Measurements from ENCODE around the gene ZNF511. TPM values are rescaled to one million over a fixed set of nuclear protein-coding genes. Genes with fewer than 3 reads are reported as not detected.
A peak's percentile ranks its signal among the peaks of the same experiment; 100 is the strongest.

Gene ZNF511
- total RNA-seq, 1 donor = 16.8 TPM

DNA sequence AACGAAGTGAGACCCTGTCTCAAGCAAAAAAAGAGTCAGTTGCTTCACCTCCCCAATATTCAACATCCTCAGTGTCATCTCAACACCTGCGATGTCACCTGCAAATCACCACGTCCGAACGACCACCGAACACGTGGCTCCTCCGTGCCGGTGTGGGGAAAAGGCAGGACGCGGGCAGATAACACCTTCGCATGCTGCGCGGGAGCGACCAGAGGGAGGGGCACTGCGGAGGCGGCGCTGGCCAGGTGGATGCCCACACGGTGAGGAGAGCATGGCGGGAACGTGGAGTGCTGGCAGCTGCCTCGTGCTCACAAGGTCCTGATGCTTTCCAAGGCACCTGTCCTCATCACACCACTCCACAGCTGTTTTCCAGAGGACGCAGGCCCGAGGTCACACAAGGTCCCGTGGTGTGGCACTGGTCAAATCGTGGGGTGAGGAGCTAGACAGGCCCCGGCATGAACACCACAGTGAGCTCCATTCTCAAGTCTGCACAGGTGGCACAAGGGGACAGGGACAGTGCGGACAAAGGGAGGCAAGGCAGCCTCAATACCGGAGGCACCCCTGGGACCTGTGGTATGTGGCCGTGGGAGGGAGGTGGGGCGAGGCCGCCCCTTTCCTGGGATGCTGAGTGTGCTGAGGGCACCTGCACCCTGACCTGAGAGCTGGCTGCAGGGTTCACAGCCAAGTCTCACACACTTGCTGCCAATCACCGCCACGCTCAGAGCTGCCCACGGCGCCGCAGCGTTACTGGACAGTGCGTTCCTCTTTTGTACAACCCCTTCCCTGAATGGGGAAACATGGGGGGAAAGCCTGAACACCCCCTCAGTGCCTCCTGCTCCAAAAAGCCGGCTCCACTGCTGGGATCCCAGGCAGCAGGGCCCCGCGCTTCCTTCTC lies 13.0 kb upstream of the ZNF511 start:
- no peak overlapping the region for H3K4me3 ChIP-seq (ENCODE audit: low read length)
- H3K27me3 ChIP-seq (ENCODE audit: insufficient read depth, low read length) = no peaks in the 10 kb centered on the region
- H3K4me1 ChIP-seq (ENCODE audit: insufficient read depth, low read length) = peaks cover 25% of the 10 kb centered on the region
- H3K9me3 ChIP-seq (ENCODE audit: low read depth, low read length) = no peaks in the 10 kb centered on the region

DNA sequence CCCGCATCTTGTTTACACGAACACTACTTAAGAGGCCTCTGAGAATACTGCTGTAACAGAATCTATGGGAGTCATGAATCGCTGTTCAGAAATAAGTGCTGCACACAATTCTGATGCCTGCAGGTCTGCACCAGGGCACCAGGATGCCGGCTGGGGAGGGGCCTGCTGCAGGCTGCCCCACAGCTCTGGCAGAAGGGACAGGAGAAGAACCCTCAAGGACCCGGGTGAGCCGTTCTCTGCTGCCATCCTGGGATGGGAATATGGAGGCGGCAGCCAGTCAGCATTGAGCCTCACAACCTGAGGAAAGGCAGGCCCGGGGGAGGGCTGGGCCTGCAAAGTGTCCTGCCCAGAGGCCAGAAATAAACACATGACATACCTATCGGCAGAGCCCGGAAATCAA lies 11.2 kb upstream of the ZNF511 start:
- H3K27me3 ChIP-seq (ENCODE audit: insufficient read depth, low read length) = no peaks in the 10 kb centered on the region
- H3K4me3 ChIP-seq (ENCODE audit: low read length) = no peak overlapping the region
- no peaks in the 10 kb centered on the region for H3K9me3 ChIP-seq (ENCODE audit: low read depth, low read length)
- H3K4me1 ChIP-seq (ENCODE audit: insufficient read depth, low read length) = peaks cover 24% of the 10 kb centered on the region

DNA sequence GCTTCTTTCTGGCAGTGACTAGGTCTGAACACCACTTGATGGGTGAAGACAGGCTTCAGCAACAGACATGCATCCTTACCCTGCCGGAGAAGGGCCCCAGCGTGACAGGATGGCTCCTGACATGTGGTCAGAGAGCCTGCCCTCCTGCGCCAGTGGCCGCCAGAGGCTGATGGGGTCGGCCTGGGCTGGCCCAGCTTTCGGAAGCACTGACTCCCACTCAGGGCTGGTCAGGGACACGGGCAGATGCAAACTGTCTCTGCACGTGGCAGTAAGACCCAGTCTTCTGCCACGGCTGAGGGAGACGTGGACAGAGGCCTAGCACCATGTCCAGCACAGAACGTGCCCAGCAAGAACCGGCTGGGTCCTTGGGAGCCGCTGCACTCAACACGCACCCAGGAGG lies 10.2 kb upstream of the ZNF511 start:
- Histone ChIP-seq H3K4me3 (ENCODE audit: low read length) (no peak overlapping the region), H3K4me1 (ENCODE audit: insufficient read depth, low read length) (peaks cover 14% of the 10 kb centered on the region), H3K27me3 (ENCODE audit: insufficient read depth, low read length) (no peaks in the 10 kb centered on the region), H3K9me3 (ENCODE audit: low read depth, low read length) (no peaks in the 10 kb centered on the region)

DNA sequence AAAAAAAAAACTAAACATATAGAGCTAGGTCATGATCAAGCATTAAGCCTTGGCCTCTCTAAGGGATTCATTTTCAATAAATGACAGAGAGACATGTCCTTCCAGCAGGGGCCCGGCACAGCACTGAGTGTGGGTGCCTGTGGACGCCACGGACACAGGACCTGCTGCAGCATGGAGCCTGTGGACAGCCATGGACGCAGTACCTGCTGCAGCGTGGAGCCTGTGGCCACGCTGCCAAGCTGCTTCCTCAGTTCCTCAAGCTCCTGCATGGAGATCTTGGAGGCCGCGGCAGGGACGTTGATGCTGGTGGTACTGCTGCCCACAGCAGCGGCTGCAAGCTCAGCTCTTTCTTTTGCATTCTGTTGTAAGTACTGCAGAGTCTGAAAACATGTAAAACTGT lies 9.5 kb upstream of the ZNF511 start:
- Histone ChIP-seq H3K4me1 (ENCODE audit: insufficient read depth, low read length) (peaks cover 7% of the 10 kb centered on the region), H3K27me3 (ENCODE audit: insufficient read depth, low read length) (no peaks in the 10 kb centered on the region), H3K9me3 (ENCODE audit: low read depth, low read length) (no peaks in the 10 kb centered on the region), H3K4me3 (ENCODE audit: low read length) (no peak overlapping the region)

DNA sequence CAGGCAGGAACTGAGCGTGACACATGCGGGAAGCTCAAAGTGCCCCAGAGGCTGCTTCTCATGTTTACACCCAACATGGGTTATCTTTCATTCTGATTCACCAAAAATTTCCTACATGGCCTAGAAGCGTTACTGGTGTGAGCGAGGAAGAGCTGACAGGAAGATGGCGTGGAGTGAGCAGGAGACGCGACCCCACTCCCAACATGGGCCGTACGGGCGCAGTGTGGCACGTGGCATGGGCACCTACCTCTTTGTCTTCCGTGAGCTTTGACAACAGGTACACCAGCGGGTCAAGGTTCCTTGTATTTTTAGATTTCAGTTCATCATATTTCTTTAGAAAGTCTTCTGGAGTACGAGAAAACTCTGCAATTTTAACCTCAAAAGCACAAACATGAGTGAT lies 9.0 kb upstream of the ZNF511 start:
- peaks cover 2% of the 10 kb centered on the region for H3K4me1 ChIP-seq (ENCODE audit: insufficient read depth, low read length)
- no peaks in the 10 kb centered on the region for H3K9me3 ChIP-seq (ENCODE audit: low read depth, low read length)
- no peak overlapping the region for H3K4me3 ChIP-seq (ENCODE audit: low read length)
- no peaks in the 10 kb centered on the region for H3K27me3 ChIP-seq (ENCODE audit: insufficient read depth, low read length)

DNA sequence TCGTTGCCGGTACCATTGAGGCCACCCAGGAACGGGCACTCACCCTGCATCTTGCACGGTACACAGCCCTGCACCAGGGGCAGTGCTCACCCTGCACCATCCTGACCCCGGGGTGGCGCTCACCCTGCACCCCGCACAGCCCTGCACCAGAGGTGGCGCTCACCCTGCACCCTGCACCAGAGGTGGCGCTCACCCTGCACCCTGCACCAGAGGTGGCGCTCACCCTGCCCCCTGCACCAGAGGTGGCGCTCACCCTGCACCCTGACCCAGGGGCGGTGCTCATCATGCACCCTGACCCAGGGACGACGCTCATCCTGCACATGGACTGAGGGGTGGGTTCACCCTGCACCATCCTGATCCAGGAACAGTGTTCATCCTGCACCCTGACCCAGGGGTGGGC lies 6.5 kb upstream of the ZNF511 start:
- H3K4me1 ChIP-seq (ENCODE audit: insufficient read depth, low read length) = peaks cover 21% of the 10 kb centered on the region
- H3K27me3 ChIP-seq (ENCODE audit: insufficient read depth, low read length) = no peaks in the 10 kb centered on the region
- H3K9me3 ChIP-seq (ENCODE audit: low read depth, low read length) = no peaks in the 10 kb centered on the region
- H3K4me3 ChIP-seq (ENCODE audit: low read length) = no peak overlapping the region

DNA sequence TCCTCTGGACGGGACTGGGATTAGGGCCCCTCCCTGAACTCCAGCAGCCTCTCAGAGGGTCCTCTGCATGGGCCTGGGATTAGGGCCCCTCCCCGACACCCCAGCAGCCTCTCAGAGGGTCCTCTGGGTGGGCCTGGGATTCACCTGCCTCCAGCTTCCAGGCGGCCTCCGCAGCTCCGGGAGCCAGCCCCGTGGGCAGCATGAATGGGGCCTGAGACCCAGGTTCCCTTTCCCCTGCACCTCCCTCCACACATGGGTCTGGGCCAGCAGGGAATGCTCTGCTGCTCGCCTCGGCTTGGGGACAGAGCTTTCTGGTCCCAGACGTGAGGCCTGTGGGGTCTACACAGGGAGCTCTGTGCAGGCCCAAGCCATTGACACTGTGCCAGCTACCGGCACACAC lies 5.5 kb upstream of the ZNF511 start:
- Histone ChIP-seq H3K9me3 (ENCODE audit: low read depth, low read length) (no peaks in the 10 kb centered on the region), H3K4me3 (ENCODE audit: low read length) (no peak overlapping the region), H3K4me1 (ENCODE audit: insufficient read depth, low read length) (peaks cover 31% of the 10 kb centered on the region), H3K27me3 (ENCODE audit: insufficient read depth, low read length) (no peaks in the 10 kb centered on the region)

DNA sequence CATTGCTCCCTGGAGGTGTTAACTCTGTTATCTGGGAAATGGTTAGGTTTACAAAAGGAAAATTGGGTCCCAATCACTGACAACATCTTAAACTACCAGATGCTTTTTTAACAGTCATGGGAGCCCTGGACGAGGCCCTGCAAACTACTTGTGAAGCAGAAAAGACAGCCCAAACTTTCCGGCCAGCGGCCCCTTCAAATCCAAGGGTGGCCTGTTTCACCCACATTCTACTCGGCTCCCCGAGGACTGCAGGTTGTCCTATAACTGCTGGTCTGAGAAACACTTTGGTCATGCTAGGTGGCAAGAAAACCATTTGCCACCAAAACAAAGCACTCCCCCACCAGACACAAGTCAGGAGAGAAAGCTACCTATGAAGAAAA lies 2.6 kb upstream of the ZNF511 start:
- Histone ChIP-seq H3K27me3 (ENCODE audit: insufficient read depth, low read length) (no peaks in the 10 kb centered on the region), H3K9me3 (ENCODE audit: low read depth, low read length) (no peaks in the 10 kb centered on the region), H3K4me3 (ENCODE audit: low read length) (no peak overlapping the region), H3K4me1 (ENCODE audit: insufficient read depth, low read length) (peaks cover 39% of the 10 kb centered on the region)

DNA sequence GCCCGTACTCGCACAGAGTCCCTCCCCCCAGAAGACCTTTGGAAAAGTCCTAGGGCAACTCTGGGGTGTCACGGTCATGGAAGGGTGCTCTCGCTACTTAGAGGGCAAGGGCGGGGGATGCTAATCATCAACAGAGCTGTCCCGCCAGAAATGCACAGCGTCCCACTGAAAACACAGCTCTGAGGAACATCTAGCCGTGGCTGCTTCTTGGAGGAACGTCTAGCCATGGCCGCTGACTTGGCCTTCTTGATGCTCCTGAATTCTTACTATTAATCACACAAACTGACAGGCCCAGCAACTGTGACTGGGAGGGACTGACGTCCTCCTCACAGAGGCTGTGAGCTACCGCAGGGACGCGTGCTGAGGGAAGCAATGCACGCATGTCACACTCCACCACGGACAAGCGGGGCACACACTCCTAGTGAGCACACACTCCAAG lies 1.8 kb upstream of the ZNF511 start:
- H3K27me3 ChIP-seq (ENCODE audit: insufficient read depth, low read length) = no peaks in the 10 kb centered on the region
- H3K4me3 ChIP-seq (ENCODE audit: low read length) = no peak overlapping the region
- H3K9me3 ChIP-seq (ENCODE audit: low read depth, low read length) = no peaks in the 10 kb centered on the region
- peaks cover 39% of the 10 kb centered on the region for H3K4me1 ChIP-seq (ENCODE audit: insufficient read depth, low read length)

DNA sequence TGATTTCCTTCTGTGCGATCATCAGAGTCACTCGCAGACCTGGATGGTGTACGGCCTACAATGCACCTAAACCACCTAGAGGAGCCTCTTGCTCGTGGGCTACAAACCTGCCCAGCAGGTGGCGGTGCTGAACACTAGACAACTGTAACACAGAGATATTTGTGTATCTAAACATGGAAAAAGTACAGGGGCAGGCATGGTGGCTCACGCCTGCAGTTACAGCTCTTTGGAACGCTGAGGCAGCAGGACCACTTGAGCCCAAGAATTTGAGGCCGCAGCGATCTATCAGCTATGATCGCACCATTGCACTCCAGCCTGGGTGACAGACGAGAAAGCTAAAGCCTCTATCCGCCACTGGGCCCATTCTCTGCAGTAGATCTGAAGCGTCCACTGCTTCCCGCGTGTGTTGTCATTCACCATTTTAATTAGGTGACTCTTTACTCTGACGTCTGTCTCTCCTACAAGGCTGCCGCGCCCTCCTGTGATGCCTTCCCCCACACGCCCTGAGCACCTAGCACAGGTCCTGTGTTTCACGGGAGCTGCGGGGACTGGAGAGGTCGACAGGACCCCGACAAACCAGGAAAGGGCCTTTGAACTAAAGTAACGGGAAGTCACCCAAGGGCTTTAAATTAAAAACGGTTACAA lies 816 bp upstream of the ZNF511 start:
- no peaks in the 10 kb centered on the region for H3K27me3 ChIP-seq (ENCODE audit: insufficient read depth, low read length)
- H3K9me3 ChIP-seq (ENCODE audit: low read depth, low read length) = no peaks in the 10 kb centered on the region
- H3K4me3 ChIP-seq (ENCODE audit: low read length) = peak overlapping the region; percentile 93
- H3K4me1 ChIP-seq (ENCODE audit: insufficient read depth, low read length) = peaks cover 39% of the 10 kb centered on the region

DNA sequence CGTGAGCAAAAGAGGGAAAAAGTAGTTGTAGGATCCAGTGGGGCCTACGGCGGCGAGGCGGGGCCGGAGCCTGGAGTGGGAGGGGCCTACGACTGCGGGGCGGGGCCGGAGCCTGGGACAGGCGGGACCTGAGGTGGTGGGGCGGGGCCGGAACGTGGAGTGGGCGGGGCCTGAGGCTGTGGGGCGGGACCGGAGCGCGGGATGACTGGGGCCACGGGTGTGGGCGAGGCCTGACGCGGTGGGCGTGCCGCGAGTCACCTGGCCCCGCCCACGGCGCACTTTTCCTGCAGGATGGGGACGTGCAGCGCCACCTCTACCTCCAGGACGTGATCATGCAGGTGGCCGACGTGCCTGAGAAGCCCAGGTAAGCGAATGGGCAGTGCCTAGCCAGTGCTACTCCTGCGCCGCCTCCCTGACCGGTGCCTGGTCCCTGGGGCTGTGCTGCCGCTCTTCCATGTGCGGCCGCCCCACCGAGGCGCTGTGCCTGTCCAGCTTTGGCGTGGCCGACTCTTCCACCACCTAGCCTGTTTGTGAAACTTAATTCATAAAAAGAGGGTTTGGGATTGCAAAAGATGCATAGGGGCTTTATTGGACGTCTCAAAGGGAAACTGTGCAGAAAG lies 496 bp downstream of the ZNF511 start:
- Histone ChIP-seq H3K27me3 (ENCODE audit: insufficient read depth, low read length) (no peaks in the 10 kb centered on the region), H3K9me3 (ENCODE audit: low read depth, low read length) (no peaks in the 10 kb centered on the region), H3K4me3 (ENCODE audit: low read length) (peak overlapping the region; percentile 93), H3K4me1 (ENCODE audit: insufficient read depth, low read length) (peaks cover 39% of the 10 kb centered on the region)

DNA sequence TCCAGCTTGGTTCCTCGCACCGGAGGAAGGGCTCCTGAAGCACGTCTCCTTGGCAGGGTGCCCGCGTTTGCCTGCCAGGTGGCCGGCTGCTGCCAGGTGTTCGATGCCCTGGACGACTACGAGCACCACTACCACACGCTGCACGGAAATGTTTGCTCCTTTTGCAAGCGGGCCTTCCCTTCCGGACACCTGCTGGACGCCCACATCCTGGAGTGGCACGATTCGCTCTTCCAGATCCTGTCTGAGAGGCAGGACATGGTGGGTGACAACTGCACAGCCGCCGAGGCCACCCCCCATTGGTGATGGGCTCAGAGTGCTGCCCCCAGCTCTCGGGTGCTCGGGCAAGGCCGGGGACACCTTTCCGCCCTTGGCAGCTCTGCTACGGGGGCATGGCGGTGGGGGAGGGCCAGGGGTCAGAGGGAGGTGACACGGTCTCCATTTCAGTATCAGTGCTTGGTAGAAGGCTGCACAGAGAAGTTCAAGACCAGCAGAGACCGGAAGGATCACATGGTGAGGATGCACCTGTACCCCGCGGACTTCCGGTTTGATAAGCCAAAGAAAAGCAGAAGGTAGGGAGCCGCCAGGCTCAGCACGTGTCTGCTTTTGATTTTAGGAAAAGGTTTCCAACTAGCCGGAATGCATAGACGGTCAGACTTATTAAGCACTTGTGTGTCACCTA lies 1.1 kb downstream of the ZNF511 start:
- no peaks in the 10 kb centered on the region for H3K27me3 ChIP-seq (ENCODE audit: insufficient read depth, low read length)
- no peak overlapping the region for H3K4me3 ChIP-seq (ENCODE audit: low read length)
- H3K4me1 ChIP-seq (ENCODE audit: insufficient read depth, low read length) = peaks cover 39% of the 10 kb centered on the region

DNA sequence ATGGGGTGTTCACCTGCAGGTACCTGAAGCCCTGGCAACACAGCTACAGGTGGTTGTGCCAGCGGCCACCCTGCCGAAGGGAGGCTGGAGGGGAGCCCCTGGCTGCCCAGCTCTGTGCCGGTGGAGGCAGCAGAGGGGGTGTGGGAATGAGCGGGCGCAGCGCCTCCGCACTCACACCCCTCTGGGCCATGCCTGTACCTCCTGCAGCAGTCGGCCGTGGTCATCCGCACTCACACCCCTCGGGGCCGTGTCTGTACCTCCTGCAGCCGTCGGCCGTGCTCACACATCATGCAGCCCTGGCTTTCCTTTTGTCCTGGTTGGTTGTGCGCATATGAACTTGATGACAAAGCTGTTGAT lies 1.7 kb downstream of the ZNF511 start:
- H3K4me3 ChIP-seq (ENCODE audit: low read length) = no peak overlapping the region
- H3K4me1 ChIP-seq (ENCODE audit: insufficient read depth, low read length) = peaks cover 36% of the 10 kb centered on the region
- no peaks in the 10 kb centered on the region for H3K9me3 ChIP-seq (ENCODE audit: low read depth, low read length)
- H3K27me3 ChIP-seq (ENCODE audit: insufficient read depth, low read length) = no peaks in the 10 kb centered on the region

More for the DNA sequence above, 1.1 kb downstream of the ZNF511 start:
- H3K9me3 ChIP-seq (ENCODE audit: low read depth, low read length) = no peaks in the 10 kb centered on the region

DNA sequence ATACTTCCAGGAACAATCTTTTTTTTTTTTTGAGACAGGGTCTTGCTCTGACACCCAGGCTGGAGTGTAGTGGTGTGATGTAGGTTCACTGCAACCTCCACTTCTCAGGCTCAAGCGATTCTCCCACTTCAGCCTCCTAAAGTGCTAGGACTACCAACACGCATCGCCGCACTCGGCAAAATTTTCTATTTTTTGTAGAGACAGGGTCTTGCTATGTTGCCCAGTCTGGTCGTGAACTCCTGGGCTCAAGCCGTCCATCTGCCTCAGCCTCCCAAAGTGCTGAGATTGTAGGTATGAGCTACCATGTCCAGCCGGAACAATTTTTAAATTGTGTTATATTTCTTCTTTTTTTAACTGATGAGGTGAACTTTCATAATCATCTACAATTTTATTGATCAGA lies 2.1 kb downstream of the ZNF511 start:
- H3K27me3 ChIP-seq (ENCODE audit: insufficient read depth, low read length) = no peaks in the 10 kb centered on the region
- H3K4me1 ChIP-seq (ENCODE audit: insufficient read depth, low read length) = peaks cover 32% of the 10 kb centered on the region
- H3K4me3 ChIP-seq (ENCODE audit: low read length) = no peak overlapping the region
- no peaks in the 10 kb centered on the region for H3K9me3 ChIP-seq (ENCODE audit: low read depth, low read length)

DNA sequence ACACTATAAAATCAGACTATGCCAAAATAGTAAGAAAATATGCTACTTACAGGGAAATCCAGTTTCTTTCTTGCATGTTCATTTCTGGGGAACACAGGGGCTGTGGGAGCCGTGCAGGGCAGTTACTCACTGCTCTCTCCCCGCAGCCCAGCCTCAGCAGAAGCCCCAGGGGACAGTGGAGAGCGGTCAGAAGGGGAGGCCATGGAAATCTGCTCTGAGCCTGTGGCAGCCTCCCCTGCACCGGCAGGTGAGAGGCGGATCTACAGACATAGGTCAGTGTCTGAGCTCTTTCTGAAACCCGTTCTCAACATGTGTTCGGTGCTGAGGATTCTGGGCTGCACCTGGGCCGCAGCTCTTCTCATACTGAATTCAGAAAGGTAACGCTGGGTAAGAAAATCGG lies 2.9 kb downstream of the ZNF511 start:
- H3K27me3 ChIP-seq (ENCODE audit: insufficient read depth, low read length) = no peaks in the 10 kb centered on the region
- peaks cover 24% of the 10 kb centered on the region for H3K4me1 ChIP-seq (ENCODE audit: insufficient read depth, low read length)
- no peak overlapping the region for H3K4me3 ChIP-seq (ENCODE audit: low read length)
- H3K9me3 ChIP-seq (ENCODE audit: low read depth, low read length) = no peaks in the 10 kb centered on the region
